Posterior cingulate gyrus (tissue), 11 donors: ENCODE measurements around the gene FLG.
"Not testable (repeated sequence)": the region's sequence is repeated elsewhere in the genome, so short reads cannot be mapped to it uniquely, and the experiment has no call there.

Experiments
- DNase-seq, 10 donors: peaks; one replicate each; pipeline versions ENCODE4 v3.0.0 to v3.0.0-alpha.2; 2020 to 2021; ENCODE audit warnings: mixed read lengths in 3 of 10
- intact Hi-C: fragments of 100-400 bp; cut with DNase I; formaldehyde crosslinking; loops from one replicate; pipeline ENCODE4 v1.15.1; 2023

Gene FLG

DNA sequence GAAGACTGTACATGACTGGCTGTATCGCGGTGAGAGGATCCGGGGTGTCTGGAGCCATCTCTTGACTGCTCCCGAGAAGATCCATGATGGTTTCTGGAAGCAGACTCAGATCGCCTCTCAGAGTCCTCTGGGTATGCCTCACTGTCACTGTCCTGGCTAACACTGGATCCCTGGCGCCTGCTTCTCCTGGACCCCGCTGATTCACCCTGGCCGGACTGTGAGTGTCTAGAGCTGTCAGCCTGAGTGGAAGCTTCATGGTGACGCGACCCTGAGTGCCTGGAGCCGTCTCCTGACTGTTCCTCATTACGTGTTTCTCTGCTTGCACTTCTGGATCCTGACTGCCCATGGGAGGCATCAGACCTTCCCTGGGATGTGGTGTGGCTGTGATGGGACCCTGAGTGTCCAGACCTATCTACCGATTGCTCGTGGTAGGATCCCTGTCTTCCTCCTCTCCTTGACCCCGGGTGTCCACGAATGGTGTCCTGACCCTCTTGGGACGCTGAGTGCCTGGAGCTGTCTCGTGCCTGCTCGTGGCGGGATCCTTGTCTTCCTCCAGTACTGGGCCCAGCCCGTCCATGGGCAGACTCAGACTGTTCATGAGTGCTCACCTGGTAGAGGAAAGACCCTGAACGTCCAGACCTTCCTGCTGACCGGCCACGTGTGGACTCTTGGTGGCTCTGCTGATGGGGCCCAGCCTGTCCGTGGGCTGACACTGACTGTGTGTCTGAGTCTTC is 21.7 kb downstream of the FLG start:
- DNase-seq = peak in 4 of 10 donors; percentile 23 to 63 (median 38)
- intact Hi-C loops = not testable (repeated sequence)

DNA sequence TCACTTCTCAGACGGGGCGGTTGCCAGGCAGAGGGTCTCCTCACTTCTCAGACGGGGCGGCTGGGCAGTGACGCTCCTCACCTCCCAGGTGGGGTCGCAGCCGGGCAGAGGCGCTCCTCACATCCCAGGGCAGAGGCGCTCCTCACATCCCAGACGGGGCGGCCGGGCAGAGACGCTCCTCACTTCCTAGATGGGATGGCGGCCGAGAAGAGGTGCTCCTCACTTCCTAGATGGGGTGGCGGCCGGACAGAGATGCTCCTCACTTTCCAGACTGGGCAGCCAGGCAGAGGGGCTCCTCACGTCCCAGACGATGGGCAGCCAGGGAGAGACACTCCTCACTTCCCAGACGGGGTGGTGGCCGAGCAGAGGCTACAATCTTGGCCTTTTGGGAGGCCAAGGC is 68.6 kb downstream of the FLG start:
- intact Hi-C loops = not testable (repeated sequence)
- peak in 3 of 10 donors; percentile 39 to 66 (median 62) for DNase-seq
